Right ventricle myocardium inferior (tissue), 1 donor: ENCODE results near the gene TBC1D14. TPM values are rescaled to one million over a fixed set of nuclear protein-coding genes. Genes with fewer than 3 reads are reported as not detected.

Source experiments
- ATAC-seq: fragments of 200-7000 bp; cut with Tn5 transposase; one replicate; pipeline ENCODE4 v1.9.1; 2020; ENCODE audit warnings: mild to moderate bottlenecking, moderate library complexity
- DNase-seq: peaks from one replicate; pipeline ENCODE4 v3.0.0; 2021; ENCODE audit errors: missing footprints
- intact Hi-C: fragments of 100-400 bp; cut with DNase I; formaldehyde crosslinking; loops from one replicate; pipeline ENCODE4 v1.11.0; 2022
- total RNA-seq: library from RNA; stranded (reverse); fragmentation: NEBNext Ultra II Directional; extraction: Animal tissue kit (Norgen Biotek cat#: 25700); gene quantifications from one replicate; pipeline ENCODE4 v1.2.1, GENCODE V29; 2021
- donor health status: DM: no; HTN: yes; CAD: no; lungs with severe emphysema.

The TBC1D14 gene
- total RNA-seq, 1 donor from 2014 or later: 36.1 TPM

GRCh38 chr4:6983544-6984142, 74.0 kb downstream of the TBC1D14 start:
- no peak for DNase-seq
- ATAC-seq: no peak
- intact Hi-C loops: no loop called here

- ATAC-seq: no peak
- intact Hi-C loops: loop anchor here (5.0 kb wide), 3 partner anchors 58 to 268 kb away; partner anchors contain the start of genes BLOC1S4 and KIAA0232
Measured at GRCh38 chr4:6984612-6985425, 75.2 kb downstream of the TBC1D14 start.

GRCh38 chr4:6986072-6986780, 76.6 kb downstream of the TBC1D14 start:
- intact Hi-C loops: loop anchor here (2.0 to 5.0 kb wide), 5 partner anchors 59 to 269 kb away; partner anchors contain the start of genes BLOC1S4, GRPEL1 and KIAA0232
- DNase-seq: no peak
- peak; percentile 28 for ATAC-seq

More at GRCh38 chr4:6984612-6985425, 75.2 kb downstream of the TBC1D14 start:
- DNase-seq: no peak

- DNase-seq (peak; percentile 98), ATAC-seq (peak; percentile 97)
- intact Hi-C loops: loop anchor here (1.0 to 5.0 kb wide), 6 partner anchors 56 to 270 kb away; partner anchors contain the start of genes BLOC1S4, GRPEL1, KIAA0232 and TADA2B
Measured at GRCh38 chr4:6986781-6987587, 77.4 kb downstream of the TBC1D14 start.

DNA sequence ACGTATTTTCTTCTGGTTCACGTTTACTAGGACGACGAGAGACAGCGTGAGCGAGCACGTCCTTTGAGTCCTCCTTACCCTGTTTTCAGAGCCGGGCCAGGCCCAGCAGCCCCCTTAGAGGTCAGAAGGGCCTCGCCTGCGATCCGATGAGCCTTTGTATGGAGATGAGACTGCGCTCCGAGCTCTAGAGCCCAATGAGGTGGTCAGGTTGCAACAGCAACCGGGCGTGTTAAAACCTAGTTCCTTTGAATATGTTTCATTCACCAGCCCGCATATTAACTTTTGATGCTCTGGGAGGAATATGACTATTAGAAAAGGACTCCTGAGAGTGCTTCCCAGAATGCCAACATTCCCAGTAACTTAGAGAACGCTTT, 77.9 kb downstream of the TBC1D14 start:
- intact Hi-C loops: loop anchor here (1.0 to 5.0 kb wide), 6 partner anchors 56 to 270 kb away; partner anchors contain the start of genes BLOC1S4, GRPEL1, KIAA0232 and TADA2B

GRCh38 chr4:6988016-6988715, 78.5 kb downstream of the TBC1D14 start:
- DNase-seq (no peak), ATAC-seq (no peak)
- intact Hi-C loops: loop anchor here (5.0 kb wide), 3 partner anchors 61 to 271 kb away; partner anchors contain the start of genes BLOC1S4 and KIAA0232

More for the DNA sequence above, 77.9 kb downstream of the TBC1D14 start:
- DNase-seq (no peak), ATAC-seq (no peak)

DNA sequence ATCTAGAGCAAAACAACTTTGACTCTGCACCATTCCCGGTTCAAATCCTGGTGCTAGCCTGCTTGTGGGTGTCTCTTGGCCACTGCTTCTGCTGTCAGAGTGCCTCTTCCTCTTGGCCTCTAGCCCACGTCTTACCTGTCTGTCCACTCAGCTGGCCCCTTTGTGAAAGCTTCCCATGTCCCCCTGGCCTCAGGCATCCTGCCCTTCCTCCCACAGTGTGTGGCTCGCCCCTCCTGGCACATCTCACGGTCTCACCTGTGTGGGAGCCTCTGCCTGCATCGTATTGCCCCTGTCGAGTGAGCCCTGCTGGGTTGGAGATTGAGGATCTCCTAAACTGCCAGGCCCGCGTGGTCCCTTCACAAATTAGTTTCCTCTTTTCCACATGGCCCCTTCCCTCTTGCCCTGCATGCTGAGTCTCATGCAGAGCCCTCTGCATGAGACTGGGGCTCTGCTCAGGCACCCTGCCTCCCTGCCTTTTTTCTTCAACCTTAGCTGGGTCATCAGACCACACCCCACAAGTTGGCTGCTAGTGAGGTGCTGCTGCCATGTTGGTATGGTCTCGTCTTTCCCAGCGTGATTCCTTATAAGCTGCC, 79.8 kb downstream of the TBC1D14 start:
- DNase-seq (no peak), ATAC-seq (no peak)
- intact Hi-C loops: loop anchor here (5.0 kb wide), 3 partner anchors 62 to 272 kb away; partner anchors contain the start of genes BLOC1S4 and KIAA0232

- ATAC-seq: no peak
- intact Hi-C loops: loop anchor here (1.0 kb wide), 1 partner anchor 27 kb away; no protein-coding TSS in a partner anchor
- DNase-seq: no peak
Measured at GRCh38 chr4:6990661-6991060, 81.0 kb downstream of the TBC1D14 start.

DNA sequence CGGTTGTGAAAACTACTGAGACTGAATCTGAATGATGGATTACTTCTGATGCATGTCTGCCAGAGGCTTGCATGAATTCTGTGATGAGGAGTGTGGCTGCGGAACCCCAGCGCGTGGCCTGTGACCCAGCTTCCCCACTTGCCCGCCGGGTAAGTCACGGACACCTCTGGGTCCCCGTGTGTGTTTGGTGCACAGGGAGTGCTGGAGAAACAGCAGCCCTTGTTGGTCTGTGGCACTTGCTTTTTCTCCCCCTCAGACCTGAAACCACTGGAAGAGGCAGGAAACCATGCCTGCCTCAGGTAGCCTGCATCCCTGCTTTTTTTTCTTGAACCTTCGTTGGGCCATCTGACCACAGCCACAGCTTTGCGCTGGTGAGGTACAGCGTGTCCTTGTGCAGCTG, 81.6 kb downstream of the TBC1D14 start:
- ATAC-seq (no peak), DNase-seq (no peak)
- intact Hi-C loops: no loop called here

- intact Hi-C loops: no loop called here
- DNase-seq (no peak), ATAC-seq (no peak)
Measured at GRCh38 chr4:6991771-6992557, 82.3 kb downstream of the TBC1D14 start.

DNA sequence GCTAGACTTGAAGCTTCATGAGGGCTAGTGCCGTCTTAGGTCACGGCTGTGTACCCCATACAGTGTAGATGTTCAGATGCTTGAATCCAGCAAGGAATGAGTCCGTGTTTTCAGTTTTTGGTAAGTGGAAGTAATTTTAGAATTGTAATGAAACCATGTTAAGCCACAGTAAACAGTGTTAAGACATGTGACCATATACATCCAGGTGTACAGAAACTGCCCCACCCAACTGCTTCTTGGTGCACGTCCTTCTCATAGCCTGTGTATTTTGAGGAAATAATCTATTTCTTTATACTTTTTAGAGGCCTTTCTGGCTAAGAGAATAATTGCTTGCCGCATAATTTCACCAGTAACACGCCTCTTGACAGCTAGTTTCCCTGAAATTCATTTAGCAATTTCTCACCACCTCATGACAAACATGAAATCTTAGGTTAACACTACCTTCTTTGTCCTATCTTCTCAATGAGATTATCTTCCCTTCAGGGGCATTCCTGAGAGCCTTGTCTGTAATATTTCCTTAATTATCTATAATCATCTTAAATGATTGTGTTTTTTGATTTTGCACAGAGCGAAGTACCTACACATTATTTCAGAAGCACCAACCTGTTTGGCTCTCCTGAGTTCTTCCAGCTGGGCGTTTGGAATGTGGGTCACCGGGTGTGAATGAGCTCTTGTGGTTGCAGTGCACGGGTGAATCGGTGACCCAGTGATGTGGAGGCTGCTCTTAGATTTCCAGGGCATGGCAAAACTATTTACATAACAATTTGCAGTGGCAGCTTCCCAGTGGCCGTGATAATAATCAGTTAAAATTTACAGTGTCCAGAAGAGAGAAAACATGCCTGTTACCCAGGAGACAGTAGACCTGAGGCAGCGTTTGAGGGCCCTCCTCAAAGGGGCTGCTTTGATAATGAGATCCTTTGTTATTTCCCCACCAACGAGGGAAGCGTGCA, 83.4 kb downstream of the TBC1D14 start:
- DNase-seq: no peak
- intact Hi-C loops: no loop called here

GRCh38 chr4:6996481-6996880, 86.9 kb downstream of the TBC1D14 start:
- DNase-seq: no peak

More for the DNA sequence above, 83.4 kb downstream of the TBC1D14 start:
- no peak for ATAC-seq

DNA sequence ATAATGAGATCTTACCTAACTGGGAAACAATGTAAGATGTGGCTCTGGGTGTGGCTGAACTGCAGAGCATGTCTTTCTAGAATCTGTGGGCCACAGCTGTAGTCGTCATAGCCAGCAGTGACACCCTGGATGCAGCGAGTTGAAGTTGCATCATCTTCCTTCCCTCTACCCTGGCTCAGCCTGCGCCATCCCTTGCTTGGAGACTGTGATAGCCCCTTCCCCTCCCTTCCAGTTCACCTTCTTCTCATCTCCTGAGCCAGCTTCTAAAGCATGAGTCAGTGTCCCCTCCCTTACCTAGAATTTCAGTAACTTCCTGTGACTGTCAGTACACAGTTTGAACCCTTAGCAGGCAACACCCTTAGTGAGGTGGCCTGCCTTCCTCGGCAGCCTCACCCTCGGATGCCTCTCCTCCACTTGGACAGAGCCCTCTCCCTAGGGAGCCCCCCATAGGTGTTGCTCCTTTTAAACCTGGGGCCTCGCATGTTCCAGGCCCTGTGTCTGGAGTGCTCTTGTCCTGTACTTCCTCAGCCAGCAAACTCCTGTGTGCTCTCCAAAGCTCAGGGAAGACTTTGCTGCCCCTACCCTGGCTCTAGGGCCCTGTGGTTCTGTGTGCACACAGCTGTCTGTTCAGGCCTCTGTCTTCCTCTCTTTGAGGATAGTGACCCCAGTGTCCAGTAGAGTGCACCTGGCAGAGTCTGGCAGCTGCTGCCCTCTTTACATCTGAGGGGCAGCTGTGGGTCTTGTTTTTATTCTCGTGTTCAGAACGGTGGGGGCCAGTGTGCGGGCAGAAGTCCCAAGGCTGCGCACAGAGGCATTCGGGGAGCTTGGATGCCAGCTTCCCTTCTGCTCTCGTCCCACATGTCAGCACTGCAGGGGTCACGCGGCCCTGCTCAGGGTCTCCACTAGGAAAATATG, 89.8 kb downstream of the TBC1D14 start:
- DNase-seq: no peak

More at GRCh38 chr4:6996481-6996880, 86.9 kb downstream of the TBC1D14 start:
- no peak for ATAC-seq
- intact Hi-C loops: no loop called here

DNA sequence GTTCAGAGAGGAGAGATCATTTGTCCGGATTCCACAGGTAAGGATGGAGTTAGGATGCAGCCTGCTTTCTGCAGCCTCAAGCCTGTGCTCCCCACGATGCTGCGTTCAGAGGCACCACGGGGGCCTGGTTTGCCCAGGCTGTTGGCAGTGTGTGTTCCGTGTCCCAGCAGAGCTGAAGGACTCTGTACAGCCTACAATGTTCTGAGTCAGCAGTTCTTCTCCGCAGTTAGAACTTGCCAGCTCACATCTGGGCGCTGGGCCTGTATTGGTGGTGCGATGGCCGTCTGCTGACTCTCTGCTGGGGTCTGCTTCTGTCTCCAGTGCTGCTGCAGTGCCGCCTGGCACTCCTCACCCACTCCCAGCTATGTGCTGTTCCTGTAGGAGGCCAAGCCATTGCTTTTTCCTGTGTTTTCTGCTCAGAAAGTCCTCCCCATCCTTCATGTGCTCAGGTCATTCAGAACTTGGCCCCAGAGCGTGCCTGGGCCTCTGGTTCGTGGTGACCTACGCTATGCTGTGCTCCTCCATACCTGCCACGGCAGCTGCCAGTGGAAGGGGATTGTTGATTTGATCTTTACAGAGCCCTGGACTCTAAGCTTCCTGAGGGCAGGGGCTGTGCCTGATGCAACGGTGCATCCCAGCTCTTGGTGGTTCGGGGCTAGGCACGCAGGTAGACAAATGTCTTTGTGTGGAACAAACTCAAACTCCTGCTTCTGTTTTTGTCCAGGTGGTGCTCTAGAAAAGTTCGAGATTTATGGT, 91.0 kb downstream of the TBC1D14 start:
- DNase-seq: no peak
- intact Hi-C loops: no loop called here
- ATAC-seq: no peak

More for the DNA sequence above, 89.8 kb downstream of the TBC1D14 start:
- intact Hi-C loops: no loop called here
- no peak for ATAC-seq
